ENCODE measurements around the gene ZNF346.
"Not testable (repeated sequence)": the region's sequence is repeated elsewhere in the genome, so short reads cannot be mapped to it uniquely, and the experiment has no call there.

DNA sequence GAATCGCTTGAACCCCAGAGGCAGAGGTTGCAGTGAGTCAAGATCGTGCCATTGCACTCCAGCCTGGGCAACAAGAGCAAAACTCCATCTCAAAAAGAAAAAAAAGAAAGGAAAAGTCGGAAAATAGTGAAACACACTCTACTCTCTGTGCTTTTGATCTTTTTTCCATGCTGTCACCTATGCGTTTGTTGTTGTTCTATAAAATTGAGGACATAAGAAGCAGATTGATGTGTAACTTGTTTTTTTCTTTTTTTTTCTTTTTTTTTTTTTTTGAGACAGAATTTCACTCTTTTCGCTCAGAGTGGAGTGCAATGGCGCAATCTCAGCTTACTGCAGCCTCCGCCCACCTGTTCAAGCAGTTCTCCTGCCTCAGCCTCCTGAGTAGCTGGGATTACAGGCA, 26.0 kb downstream of the ZNF346 start:
- TF ChIP-seq, protein P1, sequence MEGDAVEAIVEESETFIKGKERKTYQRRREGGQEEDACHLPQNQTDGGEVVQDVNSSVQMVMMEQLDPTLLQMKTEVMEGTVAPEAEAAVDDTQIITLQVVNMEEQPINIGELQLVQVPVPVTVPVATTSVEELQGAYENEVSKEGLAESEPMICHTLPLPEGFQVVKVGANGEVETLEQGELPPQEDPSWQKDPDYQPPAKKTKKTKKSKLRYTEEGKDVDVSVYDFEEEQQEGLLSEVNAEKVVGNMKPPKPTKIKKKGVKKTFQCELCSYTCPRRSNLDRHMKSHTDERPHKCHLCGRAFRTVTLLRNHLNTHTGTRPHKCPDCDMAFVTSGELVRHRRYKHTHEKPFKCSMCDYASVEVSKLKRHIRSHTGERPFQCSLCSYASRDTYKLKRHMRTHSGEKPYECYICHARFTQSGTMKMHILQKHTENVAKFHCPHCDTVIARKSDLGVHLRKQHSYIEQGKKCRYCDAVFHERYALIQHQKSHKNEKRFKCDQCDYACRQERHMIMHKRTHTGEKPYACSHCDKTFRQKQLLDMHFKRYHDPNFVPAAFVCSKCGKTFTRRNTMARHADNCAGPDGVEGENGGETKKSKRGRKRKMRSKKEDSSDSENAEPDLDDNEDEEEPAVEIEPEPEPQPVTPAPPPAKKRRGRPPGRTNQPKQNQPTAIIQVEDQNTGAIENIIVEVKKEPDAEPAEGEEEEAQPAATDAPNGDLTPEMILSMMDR (IDR thresholded peaks at IDR 0.05; ENCODE audit: borderline replicate concordance, extremely low read depth, low read length, poor library complexity, severe bottlenecking): not testable (repeated sequence)
- TF ChIP-seq EZH2 (IDR thresholded peaks at IDR 0.05; ENCODE audit: borderline replicate concordance, low read depth, low read length, severe bottlenecking): not testable (repeated sequence)
